ENCODE data around the gene GRK1. TPM values are rescaled to one million over a fixed set of nuclear protein-coding genes. Genes with fewer than 3 reads are reported as not detected.

Gene GRK1
- total and polyA plus RNA-seq, 2 of the 13 experiments (the other 11 are each of a cell fraction or from before 2014, with no cell fraction given): 0.07 to 0.12 TPM

GRCh38 chr13:113655346-113656002 lies 11.5 kb upstream of the GRK1 start:
- H3K36me3 ChIP-seq (replicated peaks in 1 of 2; ENCODE audit: control insufficient read depth in 1 of 2, insufficient read depth in 2 of 2, low read length in 2 of 2): no peaks in the 10 kb centered on the region
- BruUV-seq (replicated peaks): no TSS peak
- intact Hi-C loops (cut with micrococcal nuclease; ENCODE audit: unreplicated experiment) (no loop called here), in situ Hi-C loops (cut with HindIII; ENCODE audit: extremely low pct_ligation_motif_present, low pct_unique_long_range_greater_than_20kb) (no loop called here)
- DNase-seq (ENCODE audit: low spot score) (no peak), ATAC-seq (peak; percentile 32), FAIRE-seq (no peak)
- no peak overlapping the region for H3K9ac ChIP-seq (ENCODE audit: insufficient read depth, low read depth, low read length)
- peaks cover 6% of the 10 kb centered on the region; the same call in 1 of the 2 replicates for H3K4me1 ChIP-seq (ENCODE audit: insufficient read depth, low read length)
- no peaks in the 10 kb centered on the region for H3K9me3 ChIP-seq (ENCODE audit: low read length)
- H4K20me1 ChIP-seq (ENCODE audit: insufficient read depth, low read length): no peaks in the 10 kb centered on the region
- ChIA-PET POLR2A (no interaction called here), CTCF (ENCODE audit: low intra/inter-chr PET ratio, low total read pairs) (no interaction called here)
- TF ChIP-seq ZNF580 (CRISPR knock-in tag; IDR thresholded peaks at IDR 0.05; ENCODE audit: borderline replicate concordance, low read depth) (no peak), ZMYM3 (CRISPR knock-in tag; IDR thresholded peaks at IDR 0.05) (no peak), ZNF460 (CRISPR knock-in tag; IDR thresholded peaks at IDR 0.05; ENCODE audit: borderline replicate concordance) (no peak), ZNF501 (CRISPR knock-in tag; IDR thresholded peaks at IDR 0.05) (no peak), ZNF652 (CRISPR knock-in tag; IDR thresholded peaks at IDR 0.05; ENCODE audit: borderline replicate concordance, low read depth) (no peak), HES4 (CRISPR knock-in tag; IDR thresholded peaks at IDR 0.05; ENCODE audit: borderline replicate concordance) (no peak), SP4 (CRISPR knock-in tag; IDR thresholded peaks at IDR 0.05) (no peak), ZNF335 (CRISPR knock-in tag; IDR thresholded peaks at IDR 0.05) (no peak), ZNF329 (CRISPR knock-in tag; IDR thresholded peaks at IDR 0.05; ENCODE audit: low read depth) (no peak), SP140L (CRISPR knock-in tag; IDR thresholded peaks at IDR 0.05; ENCODE audit: borderline replicate concordance) (no peak), ARNT2 (CRISPR knock-in tag; IDR thresholded peaks at IDR 0.05; ENCODE audit: low read depth) (no peak)
- no peak overlapping the region for H3K27ac ChIP-seq (ENCODE audit: extremely low read length, insufficient read depth, low read length)
- H2AFZ ChIP-seq (ENCODE audit: low read length): no peak overlapping the region
- no peaks in the 10 kb centered on the region for H3K79me2 ChIP-seq (ENCODE audit: insufficient read depth, low read length)
- no peak overlapping the region for H3K4me3 ChIP-seq (replicated peaks in 1 of 3; ENCODE audit: insufficient read depth in 1 of 3, low read depth in 2 of 3, low read length in 3 of 3)
- no peak overlapping the region for H3K4me2 ChIP-seq (ENCODE audit: low read depth, low read length)
- 36% methylated on average over 14 of the region's 15 CpGs for WGBS (ENCODE audit: low lambda C conversion rate)
- peaks cover 0 to 20% of the 10 kb centered on the region in 2 experiments; a peak in 3 of 5 replicates for H3K27me3 ChIP-seq (ENCODE audit: control insufficient read depth in 1 of 2, insufficient read depth in 2 of 2, low read length in 2 of 2)

Data from HepG2 (cell line).